GM21528 (cell line): ENCODE results near the gene SERPINA12.
"Not testable (repeated sequence)": the region's sequence is repeated elsewhere in the genome, so short reads cannot be mapped to it uniquely, and the experiment has no call there.

ENCODE experiments used
- ATAC-seq: cut with Tn5 transposase; IDR thresholded peaks from one replicate; pipeline ENCODE4 v1.9.1; 2021; ENCODE audit warnings: mild to moderate bottlenecking, moderate library complexity; ENCODE audit not compliant: unreplicated experiment, low FRiP score

Gene SERPINA12

GRCh38 chr14:94538070-94538740, 28.9 kb upstream of the SERPINA12 start:
- no peak for ATAC-seq

DNA sequence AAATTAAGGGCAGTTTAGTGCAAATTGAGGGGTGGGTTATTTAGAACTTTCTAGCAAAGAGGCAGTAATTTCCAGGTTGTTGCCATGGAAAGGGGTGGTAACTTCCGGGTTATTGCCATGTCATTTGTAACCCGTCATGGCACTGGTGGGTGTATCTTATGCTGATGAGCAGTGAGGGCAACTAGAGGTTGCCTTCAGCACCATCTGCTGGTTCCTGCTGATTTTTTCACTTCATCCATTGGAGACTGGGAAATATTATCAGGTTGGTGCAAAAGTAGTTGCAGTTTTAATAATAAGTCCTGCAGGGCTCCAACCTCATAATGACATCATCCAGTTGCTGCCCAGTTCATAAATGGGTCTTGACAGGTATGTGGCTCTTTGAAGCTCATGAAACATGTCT, 27.6 kb upstream of the SERPINA12 start:
- no peak for ATAC-seq

GRCh38 chr14:94535506-94535905, 26.2 kb upstream of the SERPINA12 start:
- ATAC-seq = no peak

DNA sequence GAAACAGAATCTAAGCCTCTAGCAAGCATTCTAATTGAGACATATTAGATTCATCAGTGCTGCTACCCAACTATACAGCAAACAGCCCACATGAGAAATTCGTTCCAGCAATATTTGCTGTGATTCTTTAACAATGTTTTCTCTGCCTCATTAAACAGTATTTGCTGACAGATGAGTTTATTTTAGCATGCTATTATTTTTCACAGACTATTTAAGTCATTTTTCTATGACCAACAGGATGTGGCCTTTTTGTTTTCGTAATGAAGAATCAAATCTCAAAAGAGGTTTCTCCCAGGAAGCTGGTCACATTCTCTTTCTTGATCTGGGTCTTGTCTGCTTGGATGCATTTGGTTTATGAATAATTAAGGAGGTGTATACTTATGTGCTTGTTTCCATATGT, 23.2 kb upstream of the SERPINA12 start:
- ATAC-seq = no peak

GRCh38 chr14:94531187-94531586, 21.9 kb upstream of the SERPINA12 start:
- no peak for ATAC-seq

DNA sequence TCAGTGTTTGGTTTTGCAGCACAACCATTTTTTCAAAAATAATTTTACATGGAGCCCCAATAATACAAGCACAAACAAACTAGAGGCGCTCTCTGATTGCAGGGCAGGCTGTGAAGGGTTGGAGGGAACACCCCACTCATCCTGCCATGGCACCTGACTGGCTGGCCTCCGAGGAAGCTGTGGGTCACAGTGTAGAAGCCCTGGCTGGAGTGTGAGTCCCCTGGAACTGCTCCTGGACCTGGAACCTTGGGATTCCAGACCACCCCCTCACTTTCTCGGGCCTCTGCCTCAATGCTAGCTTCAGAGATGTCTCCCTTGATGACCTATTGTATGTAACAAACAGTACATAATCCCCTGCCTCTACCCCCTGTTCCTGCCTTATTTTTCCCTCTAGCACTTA, 14.8 kb upstream of the SERPINA12 start:
- no peak for ATAC-seq

- ATAC-seq = no peak
Observed at GRCh38 chr14:94523265-94523664, 14.0 kb upstream of the SERPINA12 start.

GRCh38 chr14:94522115-94522724, 13.0 kb upstream of the SERPINA12 start:
- ATAC-seq = no peak

GRCh38 chr14:94521375-94522114, 12.3 kb upstream of the SERPINA12 start:
- ATAC-seq = no peak

DNA sequence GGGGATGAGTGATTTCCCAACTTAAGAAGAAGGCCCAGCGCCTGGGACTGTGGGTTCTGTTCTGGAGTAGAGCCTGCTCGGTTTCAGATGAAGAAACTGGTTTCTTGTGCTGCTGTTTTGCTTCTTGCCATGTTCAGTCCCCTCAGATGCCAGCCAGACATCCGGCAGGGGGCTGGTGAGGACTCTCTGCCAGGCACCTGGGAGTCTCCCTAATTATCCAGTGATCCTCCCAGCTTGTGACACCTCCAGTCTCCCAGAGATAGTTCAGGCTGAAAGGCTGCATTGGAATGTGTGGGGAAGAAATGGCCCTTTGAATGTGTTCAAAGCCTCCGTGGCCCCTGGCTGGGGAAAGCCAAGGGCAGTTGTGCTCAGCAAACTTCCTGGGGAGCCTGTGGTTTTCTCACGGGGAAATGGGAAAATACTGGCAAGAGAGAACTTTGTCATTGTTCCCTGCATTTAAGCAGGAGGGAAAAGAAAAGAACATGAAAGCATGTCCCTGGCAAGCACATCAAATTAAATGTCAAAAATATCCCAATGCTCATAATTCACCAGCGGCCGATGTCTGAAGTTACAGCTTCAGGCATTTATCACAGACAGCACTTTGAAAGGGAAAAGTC, 8.5 kb upstream of the SERPINA12 start:
- ATAC-seq = no peak

DNA sequence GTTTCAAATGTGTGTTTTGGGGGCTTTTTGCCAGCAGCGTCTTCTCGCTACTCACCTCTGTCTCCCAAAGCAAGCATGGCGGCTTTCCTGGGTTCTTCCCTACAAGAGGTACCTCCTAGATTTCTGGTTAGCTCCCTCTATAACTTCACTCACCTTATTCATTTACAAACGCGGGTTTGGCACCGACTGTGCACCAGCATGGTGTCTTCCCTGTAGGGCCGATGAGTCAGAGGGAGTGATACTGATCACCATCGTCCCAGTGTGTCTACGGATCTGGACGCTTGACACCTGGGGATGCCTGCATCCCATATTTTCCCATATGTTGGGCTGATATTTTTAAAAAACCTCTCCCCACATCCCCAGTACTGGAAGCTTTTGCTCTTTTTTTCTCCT, 8.0 kb upstream of the SERPINA12 start:
- no peak for ATAC-seq

GRCh38 chr14:94515856-94516255, 6.6 kb upstream of the SERPINA12 start:
- ATAC-seq = no peak

- no peak for ATAC-seq
Observed at GRCh38 chr14:94515426-94515825, 6.2 kb upstream of the SERPINA12 start.

GRCh38 chr14:94514351-94514750, 5.1 kb upstream of the SERPINA12 start:
- no peak for ATAC-seq

- ATAC-seq = not testable (repeated sequence)
Observed at GRCh38 chr14:94510481-94510880, 1.2 kb upstream of the SERPINA12 start.

DNA sequence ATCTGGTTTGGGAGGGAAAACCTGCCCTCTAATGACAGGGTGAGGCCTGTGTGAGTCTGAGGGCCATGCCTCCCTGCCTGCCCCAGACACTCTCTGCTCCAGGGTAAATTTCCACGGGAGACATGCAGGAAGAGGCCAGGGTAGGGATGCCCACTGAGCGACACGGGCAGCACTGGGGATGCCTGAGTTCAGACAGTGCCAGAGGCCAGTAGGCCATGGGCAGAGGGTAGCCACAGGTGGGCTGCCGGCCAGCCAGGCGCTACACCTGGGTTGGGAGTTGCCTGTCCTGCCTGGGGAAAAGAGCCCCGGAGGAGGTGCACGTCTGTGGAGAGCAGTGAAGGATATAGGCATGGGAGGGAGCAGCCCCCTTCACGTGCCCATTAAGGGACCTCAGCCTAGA, 3.6 kb downstream of the SERPINA12 start:
- no peak for ATAC-seq

DNA sequence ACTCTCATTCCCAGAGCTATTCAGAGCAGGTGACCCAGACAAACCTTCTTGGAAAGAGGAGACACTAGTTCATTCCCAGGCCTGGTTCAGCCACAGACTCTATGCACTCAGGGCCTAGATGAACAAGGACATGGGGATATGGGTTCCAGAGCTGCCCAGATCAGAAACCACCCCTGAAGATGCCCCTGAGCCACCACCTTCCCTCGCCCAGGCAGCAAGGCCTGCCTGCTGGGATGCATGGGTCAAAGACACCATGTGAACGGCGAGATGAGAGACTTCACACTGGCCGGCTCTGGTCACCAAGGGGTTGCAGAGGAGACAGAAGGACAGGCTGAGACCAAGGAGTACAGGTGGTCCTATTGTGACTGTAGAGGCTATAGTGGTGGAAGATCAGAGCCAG, 4.1 kb downstream of the SERPINA12 start:
- ATAC-seq = no peak

- ATAC-seq = no peak
Observed at GRCh38 chr14:94501588-94502516, 7.4 kb downstream of the SERPINA12 start.

DNA sequence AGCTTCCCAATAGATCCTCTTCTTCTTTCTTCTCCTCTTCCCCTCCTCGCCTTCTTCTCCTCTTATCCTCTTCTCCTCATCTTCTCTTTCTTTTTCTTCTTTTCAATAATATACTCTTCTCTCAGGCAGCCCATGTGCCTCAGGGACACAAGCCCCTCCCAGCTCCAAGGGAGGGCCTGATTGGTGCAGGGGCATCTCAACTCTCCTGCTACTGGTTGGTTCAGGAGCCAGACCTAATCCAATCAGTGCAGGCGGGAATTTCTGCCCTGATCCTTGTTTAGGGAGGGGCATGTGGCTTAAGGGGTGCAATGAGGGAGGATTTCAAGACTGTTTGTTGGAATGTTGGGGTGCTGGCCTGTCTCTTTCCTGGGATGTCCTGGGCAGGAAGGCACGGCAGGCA, 9.0 kb downstream of the SERPINA12 start:
- no peak for ATAC-seq

DNA sequence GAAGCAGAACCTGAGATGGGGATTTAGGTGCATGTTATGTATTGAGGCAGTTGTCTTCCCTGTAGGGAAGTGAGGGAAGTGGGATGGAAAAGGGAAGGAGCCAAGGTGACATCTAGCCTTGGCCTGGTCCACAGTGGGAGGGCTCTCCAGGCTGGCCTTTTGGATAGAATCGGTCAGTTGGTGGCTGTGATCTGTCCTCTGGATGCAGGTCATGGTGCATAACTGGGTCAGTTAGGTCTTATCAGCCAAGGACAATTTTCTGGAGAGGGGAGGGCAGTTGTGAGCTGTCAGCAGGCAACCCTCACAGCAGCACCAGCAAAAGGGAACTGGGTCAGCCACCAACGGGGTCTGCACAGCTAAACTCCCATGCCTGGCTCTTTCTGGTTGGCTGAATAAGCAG, 9.6 kb downstream of the SERPINA12 start:
- ATAC-seq = no peak
